Upper lobe of right lung (tissue), 1 donor: ENCODE data around the gene RFWD3. TPM values are rescaled to one million over a fixed set of nuclear protein-coding genes. Genes with fewer than 3 reads are reported as not detected.

ENCODE experiments used
- ATAC-seq: fragments of 200-7000 bp; cut with Tn5 transposase; one replicate; pipeline ENCODE4 v1.9.1; 2020; ENCODE audit warnings: mild to moderate bottlenecking, moderate library complexity
- DNase-seq: peaks from one replicate; pipeline ENCODE4 v3.0.0-alpha.2; 2020
- H3K27ac ChIP-seq: fragments of 200-600 bp; one replicate; pipeline ENCODE4 v1.8.0; 2022
- H3K27me3 ChIP-seq: fragments of 200-600 bp; one replicate; pipeline ENCODE4 v1.8.0; 2022; ENCODE audit warnings: mild to moderate bottlenecking
- H3K36me3 ChIP-seq: fragments of 200-600 bp; one replicate; pipeline ENCODE4 v1.8.0; 2022
- H3K4me1 ChIP-seq: fragments of 200-600 bp; one replicate; pipeline ENCODE4 v1.8.0; 2022
- H3K4me3 ChIP-seq: fragments of 200-600 bp; one replicate; pipeline ENCODE4 v1.8.0; 2022; ENCODE audit warnings: mild to moderate bottlenecking
- H3K9me3 ChIP-seq: fragments of 200-600 bp; one replicate; pipeline ENCODE4 v1.8.0; 2022
- CTCF ChIP-seq: fragments of 200-600 bp; IDR thresholded peaks from one replicate; pipeline ENCODE4 v1.8.0; 2022; ENCODE audit warnings: antibody characterized with exemption
- intact Hi-C: fragments of 100-400 bp; cut with DNase I; formaldehyde crosslinking; loops from one replicate; pipeline ENCODE4 v1.11.0; 2022
- total RNA-seq: library from RNA; stranded (reverse); fragmentation: NEBNext Ultra II Directional; extraction: Animal tissue kit (Norgen Biotek cat#: 25700); gene quantifications from one replicate; pipeline ENCODE4 v1.2.1, GENCODE V29; 2021
- donor health status: DM: no; HTN: yes; CAD: no; lungs with severe emphysema.

Gene RFWD3
- total RNA-seq, 1 donor from 2014 or later, result 16.7 TPM

DNA sequence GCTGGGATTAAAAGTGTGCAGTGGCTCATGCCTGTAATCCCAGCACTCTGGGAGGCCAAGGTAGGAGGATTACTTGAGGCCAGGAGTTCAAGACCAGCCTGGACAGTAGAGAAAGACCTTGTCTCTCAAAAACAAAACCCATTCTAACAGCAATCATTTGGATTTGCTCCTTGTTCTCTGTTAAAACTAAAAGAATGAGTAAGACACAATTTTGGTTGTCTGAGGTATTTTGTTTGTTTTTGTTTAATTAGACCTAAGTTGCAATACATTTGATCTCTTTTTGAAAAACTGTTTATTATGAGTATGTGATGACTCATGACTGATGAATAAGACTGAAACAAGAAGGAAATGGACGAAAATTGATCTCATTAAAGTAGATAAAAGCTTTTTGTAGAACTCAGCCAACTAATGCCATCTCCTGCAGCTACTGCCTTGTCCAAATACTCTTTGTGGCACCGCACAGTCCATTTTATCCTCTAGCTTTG is 88.8 kb downstream of the RFWD3 start:
- intact Hi-C loops, result no loop called here
- Histone ChIP-seq H3K27me3 (no peaks in the 10 kb centered on the region), H3K4me3 (no peak overlapping the region), H3K36me3 (no peaks in the 10 kb centered on the region), H3K27ac (no peak overlapping the region), H3K4me1 (peaks cover 7% of the 10 kb centered on the region), H3K9me3 (no peaks in the 10 kb centered on the region)
- no peak for ATAC-seq
- no peak for TF ChIP-seq CTCF
- DNase-seq, result no peak

- no peak overlapping the region for H3K27ac ChIP-seq
- no peak for TF ChIP-seq CTCF
- H3K9me3 ChIP-seq, result no peaks in the 10 kb centered on the region
- no peak overlapping the region for H3K4me3 ChIP-seq
- DNase-seq (no peak), ATAC-seq (no peak)
- no peaks in the 10 kb centered on the region for H3K36me3 ChIP-seq
- H3K4me1 ChIP-seq, result peaks cover 7% of the 10 kb centered on the region
- intact Hi-C loops, result no loop called here
- H3K27me3 ChIP-seq, result no peaks in the 10 kb centered on the region
These were observed 90.7 kb downstream of the RFWD3 start for GRCh38 chr16:74575807-74576643.

- Histone ChIP-seq H3K36me3 (no peaks in the 10 kb centered on the region), H3K9me3 (no peaks in the 10 kb centered on the region), H3K27ac (no peak overlapping the region), H3K4me3 (no peak overlapping the region), H3K27me3 (no peaks in the 10 kb centered on the region), H3K4me1 (peaks cover 3% of the 10 kb centered on the region)
- ATAC-seq, result no peak
- DNase-seq, result no peak
- intact Hi-C loops, result no loop called here
- TF ChIP-seq CTCF, result no peak
These were observed 91.4 kb downstream of the RFWD3 start for GRCh38 chr16:74575175-74575806.

GRCh38 chr16:74574146-74574545 is 92.5 kb downstream of the RFWD3 start:
- Histone ChIP-seq H3K27me3 (no peaks in the 10 kb centered on the region), H3K27ac (no peak overlapping the region), H3K4me3 (no peak overlapping the region), H3K4me1 (peaks cover 3% of the 10 kb centered on the region), H3K36me3 (no peaks in the 10 kb centered on the region), H3K9me3 (no peaks in the 10 kb centered on the region)
- ATAC-seq, result no peak
- no peak for DNase-seq
- intact Hi-C loops, result no loop called here
- TF ChIP-seq CTCF, result no peak

DNA sequence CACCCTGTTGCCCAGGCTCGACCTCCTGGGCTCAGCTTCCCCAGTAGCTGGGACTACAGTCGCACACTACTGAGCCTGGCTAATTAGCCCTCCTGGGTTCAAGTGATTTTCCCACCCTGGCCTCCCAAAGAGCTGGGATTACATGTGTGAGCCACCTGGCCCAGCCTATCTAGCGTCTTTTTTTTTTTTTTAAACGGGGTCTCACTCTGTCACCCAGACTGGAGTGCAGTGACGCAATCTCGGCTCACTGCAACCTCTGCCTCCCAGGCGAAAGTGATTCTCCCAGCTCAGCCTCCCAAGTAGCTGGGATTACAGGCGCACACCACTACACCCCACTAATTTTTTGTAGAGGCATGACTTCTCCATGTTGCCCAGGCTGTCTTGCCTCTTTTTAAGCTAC is 93.1 kb downstream of the RFWD3 start:
- no peaks in the 10 kb centered on the region for H3K27me3 ChIP-seq

More for the DNA sequence above, 93.1 kb downstream of the RFWD3 start:
- intact Hi-C loops, result no loop called here
- ATAC-seq (no peak), DNase-seq (no peak)
- no peaks in the 10 kb centered on the region for H3K9me3 ChIP-seq
- no peak overlapping the region for H3K27ac ChIP-seq
- no peak for TF ChIP-seq CTCF
- H3K36me3 ChIP-seq, result no peaks in the 10 kb centered on the region
- H3K4me1 ChIP-seq, result peaks cover 3% of the 10 kb centered on the region
- H3K4me3 ChIP-seq, result no peak overlapping the region

Other genes starting within 250 kb of the RFWD3 start
- gene CLEC18B, start 245.4 kb downstream of the RFWD3 start, total RNA-seq, result not detected
- 112 TPM for gene GLG1, start 59.8 kb downstream of the RFWD3 start, total RNA-seq
- gene MLKL, start 34.0 kb upstream of the RFWD3 start, total RNA-seq, result 28.6 TPM
- 2.1 TPM for gene FA2H, start 107.9 kb upstream of the RFWD3 start, total RNA-seq